Fibroblast of lung (primary cell): Measurements from ENCODE around the gene FRAT2.

ENCODE experiments used
- CTCF ChIP-seq, 2 donors: IDR thresholded peaks in 1 of 2; conservative IDR thresholded peaks in 1 of 2; 1 replicate in 1 of 2; 2 replicates in 1 of 2; pipeline ENCODE4 v1.5.1; 2011 to 2012; ENCODE audit warnings: low read length in 2 of 2, control low read depth in 1 of 2, inconsistent platforms in 1 of 2, low read depth in 1 of 2, mild to moderate bottlenecking in 1 of 2
- EZH2 ChIP-seq: IDR thresholded peaks from 2 replicates; pipeline ENCODE4 v1.5.1; 2012; ENCODE audit warnings: low read length, control low read depth, mild to moderate bottlenecking; ENCODE audit errors: missing control alignments

DNA sequence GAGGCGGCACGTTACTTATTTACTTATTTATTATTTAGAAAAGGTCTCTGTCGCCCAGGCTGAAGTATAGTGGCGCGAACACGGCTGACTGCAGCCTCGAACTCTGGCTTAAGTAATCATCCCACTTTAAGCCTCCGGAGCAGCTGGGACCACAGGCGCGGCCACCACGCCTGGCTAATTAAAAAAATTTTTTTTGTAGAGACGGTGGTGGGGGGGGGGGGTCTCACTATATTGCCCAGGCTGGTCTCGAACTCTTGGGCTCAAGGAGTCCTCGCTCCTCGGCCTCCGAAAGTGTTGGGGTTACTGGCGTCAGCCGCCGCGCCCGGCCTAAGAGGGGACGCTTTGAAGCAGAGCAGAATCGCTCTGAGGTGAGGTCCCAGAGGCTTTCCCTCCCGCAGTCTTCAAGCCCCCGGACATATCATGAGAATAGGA lies 675 bp upstream of the FRAT2 start:
- no peak for TF ChIP-seq EZH2
- no peak for TF ChIP-seq CTCF (conservative IDR thresholded peaks at IDR 0.05 in 1 of 2, IDR thresholded peaks at IDR 0.05 in 1 of 2; ENCODE audit: low read depth in 1 of 2, low read length in 2 of 2)
